ENCODE data around the gene NR2F1.
A peak's percentile ranks its signal among the peaks of the same experiment; 100 is the strongest.

DNA sequence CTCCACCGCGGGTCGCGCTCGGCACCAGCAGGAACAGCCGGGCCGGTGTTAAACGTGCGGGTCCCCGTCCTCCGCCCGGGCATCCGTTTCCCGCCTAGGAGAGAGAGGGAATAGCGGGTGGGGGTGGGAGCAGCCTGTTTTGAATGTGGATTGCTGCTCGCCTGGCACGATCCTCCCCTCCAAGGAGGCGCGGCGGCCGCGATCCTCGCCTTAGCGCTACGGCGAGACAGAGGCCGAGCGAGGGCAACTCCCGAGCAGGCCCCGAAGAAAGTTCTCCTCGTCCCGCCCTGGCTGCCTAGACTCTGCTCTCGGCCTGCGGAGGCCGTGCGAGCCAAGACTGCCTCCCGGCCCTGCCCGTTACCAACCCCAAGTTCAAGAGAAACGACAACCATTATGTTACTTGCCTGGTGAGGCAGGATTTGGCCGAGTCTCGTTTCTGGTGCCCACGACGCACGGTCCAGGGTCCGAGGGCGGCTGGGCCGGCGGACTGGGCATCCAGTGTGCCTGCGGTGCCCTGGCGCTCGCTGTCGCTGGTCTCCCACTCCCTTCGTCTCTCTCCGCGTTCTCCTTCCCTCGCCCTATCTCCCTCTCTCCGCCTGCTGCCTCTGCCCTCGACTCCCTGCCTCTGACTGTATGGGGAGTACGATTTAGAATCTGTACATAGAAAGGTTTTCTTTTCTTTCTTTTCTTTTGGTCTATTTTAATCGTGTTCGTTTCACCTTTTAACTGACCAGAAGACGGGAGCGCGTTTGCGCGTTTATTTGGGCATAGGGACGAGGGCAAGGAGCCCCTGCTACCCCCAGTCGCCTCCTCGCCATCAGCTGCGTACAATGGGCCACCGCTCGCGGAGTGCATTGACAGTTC is 2.7 kb upstream of the NR2F1 start:
- TF ChIP-seq, protein P1, sequence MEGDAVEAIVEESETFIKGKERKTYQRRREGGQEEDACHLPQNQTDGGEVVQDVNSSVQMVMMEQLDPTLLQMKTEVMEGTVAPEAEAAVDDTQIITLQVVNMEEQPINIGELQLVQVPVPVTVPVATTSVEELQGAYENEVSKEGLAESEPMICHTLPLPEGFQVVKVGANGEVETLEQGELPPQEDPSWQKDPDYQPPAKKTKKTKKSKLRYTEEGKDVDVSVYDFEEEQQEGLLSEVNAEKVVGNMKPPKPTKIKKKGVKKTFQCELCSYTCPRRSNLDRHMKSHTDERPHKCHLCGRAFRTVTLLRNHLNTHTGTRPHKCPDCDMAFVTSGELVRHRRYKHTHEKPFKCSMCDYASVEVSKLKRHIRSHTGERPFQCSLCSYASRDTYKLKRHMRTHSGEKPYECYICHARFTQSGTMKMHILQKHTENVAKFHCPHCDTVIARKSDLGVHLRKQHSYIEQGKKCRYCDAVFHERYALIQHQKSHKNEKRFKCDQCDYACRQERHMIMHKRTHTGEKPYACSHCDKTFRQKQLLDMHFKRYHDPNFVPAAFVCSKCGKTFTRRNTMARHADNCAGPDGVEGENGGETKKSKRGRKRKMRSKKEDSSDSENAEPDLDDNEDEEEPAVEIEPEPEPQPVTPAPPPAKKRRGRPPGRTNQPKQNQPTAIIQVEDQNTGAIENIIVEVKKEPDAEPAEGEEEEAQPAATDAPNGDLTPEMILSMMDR (IDR thresholded peaks at IDR 0.05 in 8 of 11, conservative IDR thresholded peaks at IDR 0.05 in 3 of 11), result no peak
- TF ChIP-seq POLR2AphosphoS5 (IDR thresholded peaks at IDR 0.05), result peak in 2 of 3 donors; percentile 55 to 67
